ENCODE measurements around the gene RBM47. TPM values are rescaled to one million over a fixed set of nuclear protein-coding genes. Genes with fewer than 3 reads are reported as not detected.

Gene RBM47
- total and polyA plus RNA-seq, 2 donors (not counting 1 experiment from before 2014, with no cell fraction given) = 5.6 to 12.9 TPM

DNA sequence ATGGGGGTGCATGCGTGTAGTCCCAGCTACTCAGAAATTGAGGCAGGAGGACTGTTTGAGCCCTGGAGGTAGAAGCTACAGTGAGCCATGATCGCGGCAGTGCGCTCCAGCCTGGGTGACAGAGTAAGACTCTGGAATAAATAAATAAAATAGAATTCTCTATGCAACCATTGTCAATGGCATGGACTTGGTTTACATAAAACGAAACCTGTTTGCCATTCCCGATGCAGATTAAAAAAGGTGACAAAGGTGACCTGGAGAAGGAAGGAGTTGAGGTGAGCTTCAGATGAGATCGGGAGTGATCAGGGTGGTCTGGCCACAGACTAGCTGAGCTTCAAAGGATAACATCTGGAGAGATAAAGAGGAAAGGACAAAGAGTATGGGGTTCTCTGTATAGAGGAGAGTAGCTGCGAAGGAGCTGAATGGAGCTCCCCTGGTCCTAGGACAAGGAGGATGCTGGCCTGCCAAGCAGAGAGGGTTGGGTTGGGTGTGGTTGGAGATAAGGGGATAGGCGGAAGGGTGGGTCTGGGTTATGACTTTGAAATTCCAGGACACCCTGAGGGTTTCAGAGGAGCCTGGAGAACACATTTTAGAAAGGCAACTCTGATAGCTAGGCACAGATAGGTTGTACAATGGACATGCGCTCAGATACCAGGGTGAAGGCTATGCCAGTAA is 98.6 kb downstream of the RBM47 start:
- no peaks in the 10 kb centered on the region for H4K20me1 ChIP-seq (ENCODE audit: control insufficient read depth, insufficient read depth, low read length, poor library complexity, severe bottlenecking)
- no peak overlapping the region for H3K4me3 Mint-ChIP-seq
- no peaks in the 10 kb centered on the region for H3K36me3 ChIP-seq (replicated peaks in 1 of 2; ENCODE audit: control extremely low read depth in 1 of 2, control insufficient read depth in 1 of 2, extremely low read depth in 1 of 2, insufficient read depth in 2 of 2, low read length in 1 of 2)
- peaks cover 2 to 11% of the 10 kb centered on the region in 2 donors for H3K4me1 ChIP-seq (ENCODE audit: control insufficient read depth in 2 of 2, insufficient read depth in 2 of 2, low read length in 2 of 2)
- ATAC-seq (ENCODE audit: low read depth) = no peak
- H3K9me3 ChIP-seq (ENCODE audit: control extremely low read depth in 1 of 3, control insufficient read depth in 2 of 3, insufficient read depth in 1 of 3, low read length in 2 of 3) = peaks cover 0 to 9% (median 0%) of the 10 kb centered on the region in 3 donors
- H3K4me2 ChIP-seq (replicated peaks; ENCODE audit: low read depth, low read length, poor library complexity, severe bottlenecking) = no peak overlapping the region
- no peak overlapping the region for H3K27ac ChIP-seq (ENCODE audit: low read length in 2 of 2)
- POLR2A ChIA-PET = no interaction called here
- H3K4me1 Mint-ChIP-seq = peaks cover 10% of the 10 kb centered on the region
- H3K9me3 Mint-ChIP-seq (ENCODE audit: insufficient read depth) = no peaks in the 10 kb centered on the region
- H3K27ac Mint-ChIP-seq = no peak overlapping the region
- intact Hi-C loops (cut with micrococcal nuclease) = no loop called here
- no peak overlapping the region for H3K9ac ChIP-seq (ENCODE audit: low read length)
- CTCF ChIA-PET = no interaction called here
- no peak for DNase-seq
- H2AFZ ChIP-seq (ENCODE audit: insufficient read depth, low read depth, low read length, poor library complexity, severe bottlenecking) = no peak overlapping the region
- H3K4me3 ChIP-seq (ENCODE audit: control extremely low read depth in 1 of 5, extremely low read depth in 1 of 5, insufficient read depth in 1 of 5, low read depth in 2 of 5, low read length in 4 of 5) = no peak overlapping the region
- TF ChIP-seq, protein P1, sequence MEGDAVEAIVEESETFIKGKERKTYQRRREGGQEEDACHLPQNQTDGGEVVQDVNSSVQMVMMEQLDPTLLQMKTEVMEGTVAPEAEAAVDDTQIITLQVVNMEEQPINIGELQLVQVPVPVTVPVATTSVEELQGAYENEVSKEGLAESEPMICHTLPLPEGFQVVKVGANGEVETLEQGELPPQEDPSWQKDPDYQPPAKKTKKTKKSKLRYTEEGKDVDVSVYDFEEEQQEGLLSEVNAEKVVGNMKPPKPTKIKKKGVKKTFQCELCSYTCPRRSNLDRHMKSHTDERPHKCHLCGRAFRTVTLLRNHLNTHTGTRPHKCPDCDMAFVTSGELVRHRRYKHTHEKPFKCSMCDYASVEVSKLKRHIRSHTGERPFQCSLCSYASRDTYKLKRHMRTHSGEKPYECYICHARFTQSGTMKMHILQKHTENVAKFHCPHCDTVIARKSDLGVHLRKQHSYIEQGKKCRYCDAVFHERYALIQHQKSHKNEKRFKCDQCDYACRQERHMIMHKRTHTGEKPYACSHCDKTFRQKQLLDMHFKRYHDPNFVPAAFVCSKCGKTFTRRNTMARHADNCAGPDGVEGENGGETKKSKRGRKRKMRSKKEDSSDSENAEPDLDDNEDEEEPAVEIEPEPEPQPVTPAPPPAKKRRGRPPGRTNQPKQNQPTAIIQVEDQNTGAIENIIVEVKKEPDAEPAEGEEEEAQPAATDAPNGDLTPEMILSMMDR (IDR thresholded peaks at IDR 0.05) = no peak
- TF ChIP-seq EZH2 (IDR thresholded peaks at IDR 0.05; ENCODE audit: borderline replicate concordance, insufficient read depth, low read depth, low read length, poor library complexity, severe bottlenecking) = no peak
- no peaks in the 10 kb centered on the region for H3K27me3 ChIP-seq (replicated peaks in 1 of 4; ENCODE audit: control extremely low read depth in 1 of 4, control insufficient read depth in 3 of 4, insufficient read depth in 4 of 4, low read length in 3 of 4)
- 98% methylated on average over 6 of the region's 10 CpGs for WGBS (ENCODE audit: insufficient coverage)
- no peaks in the 10 kb centered on the region for H3K27me3 Mint-ChIP-seq
- H3K79me2 ChIP-seq (ENCODE audit: control insufficient read depth, insufficient read depth, low read length) = no peaks in the 10 kb centered on the region

DNA sequence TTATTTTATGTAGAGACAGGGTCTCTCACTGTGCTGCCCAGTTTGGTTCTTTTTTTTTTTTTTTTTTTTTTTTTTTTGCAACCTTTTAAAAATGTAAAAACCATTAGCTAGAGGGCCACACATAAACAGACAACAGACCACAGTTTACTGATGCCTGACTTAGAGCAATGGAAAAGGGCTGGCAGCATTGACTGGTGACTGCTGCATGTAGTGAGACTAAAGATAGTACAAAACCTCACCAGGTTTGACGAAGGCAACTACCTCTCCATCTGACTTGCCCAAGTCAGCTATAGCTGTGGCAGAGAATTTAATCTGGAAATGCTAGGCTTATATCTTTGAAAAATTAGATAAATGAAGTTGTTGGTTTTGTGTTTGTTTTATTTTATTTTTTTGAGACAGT is 102.9 kb downstream of the RBM47 start:
- Mint-ChIP-seq H3K27me3 (no peaks in the 10 kb centered on the region), H3K27ac (no peak overlapping the region), H3K4me1 (peaks cover 5% of the 10 kb centered on the region), H3K4me3 (no peak overlapping the region), H3K9me3 (ENCODE audit: insufficient read depth) (no peaks in the 10 kb centered on the region)
- Histone ChIP-seq H3K4me1 (ENCODE audit: control insufficient read depth in 2 of 2, insufficient read depth in 2 of 2, low read length in 2 of 2) (peaks cover 0 to 4% of the 10 kb centered on the region in 2 donors), H3K9me3 (ENCODE audit: control extremely low read depth in 1 of 3, control insufficient read depth in 2 of 3, insufficient read depth in 1 of 3, low read length in 2 of 3) (no peaks in the 10 kb centered on the region), H3K79me2 (ENCODE audit: control insufficient read depth, insufficient read depth, low read length) (no peaks in the 10 kb centered on the region), H3K27me3 (replicated peaks in 1 of 4; ENCODE audit: control extremely low read depth in 1 of 4, control insufficient read depth in 3 of 4, insufficient read depth in 4 of 4, low read length in 3 of 4) (no peaks in the 10 kb centered on the region), H3K27ac (ENCODE audit: low read length in 2 of 2) (no peak overlapping the region), H2AFZ (ENCODE audit: insufficient read depth, low read depth, low read length, poor library complexity, severe bottlenecking) (no peak overlapping the region), H3K9ac (ENCODE audit: low read length) (no peak overlapping the region), H4K20me1 (ENCODE audit: control insufficient read depth, insufficient read depth, low read length, poor library complexity, severe bottlenecking) (no peaks in the 10 kb centered on the region), H3K36me3 (replicated peaks in 1 of 2; ENCODE audit: control extremely low read depth in 1 of 2, control insufficient read depth in 1 of 2, extremely low read depth in 1 of 2, insufficient read depth in 2 of 2, low read length in 1 of 2) (no peaks in the 10 kb centered on the region), H3K4me2 (replicated peaks; ENCODE audit: low read depth, low read length, poor library complexity, severe bottlenecking) (no peak overlapping the region), H3K4me3 (ENCODE audit: control extremely low read depth in 1 of 5, extremely low read depth in 1 of 5, insufficient read depth in 1 of 5, low read depth in 2 of 5, low read length in 4 of 5) (no peak overlapping the region)
- intact Hi-C loops (cut with micrococcal nuclease) = no loop called here
- ChIA-PET POLR2A (no interaction called here), CTCF (interaction anchor here (0.6 kb wide), 1 partner anchor 11 kb away, joined by 3 read pairs; no protein-coding TSS in a partner anchor)
- WGBS (ENCODE audit: insufficient coverage) = 83% methylated on average over 1 of the region's 1 CpG
- DNase-seq (no peak), ATAC-seq (ENCODE audit: low read depth) (no peak)
- TF ChIP-seq, protein P1 (IDR thresholded peaks at IDR 0.05) = no peak
- TF ChIP-seq EZH2 (IDR thresholded peaks at IDR 0.05; ENCODE audit: borderline replicate concordance, insufficient read depth, low read depth, low read length, poor library complexity, severe bottlenecking) = no peak

Data from B cell (primary cell).